CD4-positive, alpha-beta T cell treated with Interleukin-4 for 1 hour (primary cell): ENCODE measurements around the gene APC2.
"Not testable (repeated sequence)": the region's sequence is repeated elsewhere in the genome, so short reads cannot be mapped to it uniquely, and the experiment has no call there.

Experiments used
- DNase-seq, 2 donors: peaks; one replicate each; pipeline ENCODE4 v3.0.0-alpha.2; 2020 to 2022

Gene APC2

GRCh38 chr19:1514986-1515721 is 65.2 kb downstream of the APC2 start:
- no peak for DNase-seq

GRCh38 chr19:1516395-1516753 is 66.5 kb downstream of the APC2 start:
- no peak for DNase-seq

GRCh38 chr19:1518471-1518870 is 68.5 kb downstream of the APC2 start:
- no peak for DNase-seq

- not testable (repeated sequence) for DNase-seq
Observed at GRCh38 chr19:1519802-1520201, 69.9 kb downstream of the APC2 start.

- no peak for DNase-seq
Observed at GRCh38 chr19:1520203-1520780, 70.4 kb downstream of the APC2 start.

GRCh38 chr19:1521636-1522035 is 71.7 kb downstream of the APC2 start:
- DNase-seq = no peak

- no peak for DNase-seq
Observed at GRCh38 chr19:1522061-1522460, 72.1 kb downstream of the APC2 start.

GRCh38 chr19:1522838-1523237 is 72.9 kb downstream of the APC2 start:
- DNase-seq = no peak
